NCI-H1417 (cell line): ENCODE data around the gene ATP8B1.
A peak's percentile ranks its signal among the peaks of the same experiment; 100 is the strongest.

Experiments
- DNase-seq, 3 experiments: peaks; one replicate each; lab custom pipeline; 2025; lab: John Stamatoyannopoulos, UW

The ATP8B1 gene

GRCh38 chr18:57819119-57819518 lies 16.0 kb upstream of the ATP8B1 start:
- DNase-seq, result no peak

- no peak for DNase-seq
Measured at GRCh38 chr18:57816208-57816954, 13.3 kb upstream of the ATP8B1 start.

- DNase-seq, result no peak
Measured at GRCh38 chr18:57814555-57814954, 11.4 kb upstream of the ATP8B1 start.

- no peak for DNase-seq
Measured at GRCh38 chr18:57813245-57813644, 10.1 kb upstream of the ATP8B1 start.

- DNase-seq, result no peak
Measured at GRCh38 chr18:57812126-57812477, 9.0 kb upstream of the ATP8B1 start.

GRCh38 chr18:57811477-57812125 lies 8.5 kb upstream of the ATP8B1 start:
- no peak for DNase-seq

- no peak for DNase-seq
Measured at GRCh38 chr18:57809190-57809589, 6.1 kb upstream of the ATP8B1 start.

- DNase-seq, result no peak
Measured at GRCh38 chr18:57807336-57808117, 4.4 kb upstream of the ATP8B1 start.

- no peak for DNase-seq
Measured at GRCh38 chr18:57806978-57807285, 3.8 kb upstream of the ATP8B1 start.

- DNase-seq, result no peak
Measured at GRCh38 chr18:57806201-57806977, 3.3 kb upstream of the ATP8B1 start.

GRCh38 chr18:57805117-57805516 lies 2.0 kb upstream of the ATP8B1 start:
- DNase-seq, result no peak

GRCh38 chr18:57804557-57804956 lies 1.4 kb upstream of the ATP8B1 start:
- DNase-seq, result no peak

GRCh38 chr18:57802213-57803102 lies 657 bp downstream of the ATP8B1 start:
- peak in 2 of 3 experiments; percentile 87 to 90 for DNase-seq

GRCh38 chr18:57801761-57802212 lies 1.3 kb downstream of the ATP8B1 start:
- peak in 2 of 3 experiments; percentile 91 for DNase-seq

- DNase-seq, result peak in 2 of 3 experiments; percentile 88 to 91
Measured at GRCh38 chr18:57801325-57801724, 1.8 kb downstream of the ATP8B1 start.

- peak in 2 of 3 experiments; percentile 20 to 57 for DNase-seq
Measured at GRCh38 chr18:57798713-57799373, 4.3 kb downstream of the ATP8B1 start.

GRCh38 chr18:57797209-57797651 lies 5.9 kb downstream of the ATP8B1 start:
- peak; percentile 68 to 100 (median 97) for DNase-seq

- DNase-seq, result no peak
Measured at GRCh38 chr18:57794951-57795728, 8.0 kb downstream of the ATP8B1 start.

GRCh38 chr18:57793302-57793986 lies 9.7 kb downstream of the ATP8B1 start:
- DNase-seq, result no peak
